Umbilical cord (tissue), 2 donors: ENCODE data around the gene ANKLE2. TPM values are rescaled to one million over a fixed set of nuclear protein-coding genes. Genes with fewer than 3 reads are reported as not detected.
"Not testable (repeated sequence)": the region's sequence is repeated elsewhere in the genome, so short reads cannot be mapped to it uniquely, and the experiment has no call there.

Experiments used
- DNase-seq: peaks from one replicate; pipeline ENCODE4 v3.0.0-alpha.2; 2015; ENCODE audit warnings: low spot score
- total RNA-seq: library from RNA; depleted of rRNA; stranded (reverse); fragments of >200 nt; gene quantifications from one replicate; pipeline ENCODE4 v1.2.3, GENCODE V29; 2014; ENCODE audit warnings: low replicate concordance; ENCODE audit not compliant: insufficient read depth

ANKLE2 gene
- total RNA-seq: 38.0 TPM

GRCh38 chr12:132761032-132761920 is at the start of gene ANKLE2:
Gene ANKLE2 (minus strand): TSS chr12:132761832. CDS start chr12:132761798, 34 bp downstream.
- DNase-seq: peak; percentile 30

GRCh38 chr12:132809391-132809790 is 47.8 kb upstream of the ANKLE2 start:
- DNase-seq: not testable (repeated sequence)

GRCh38 chr12:132807295-132808092 is 45.9 kb upstream of the ANKLE2 start:
- DNase-seq: no peak

GRCh38 chr12:132806857-132807256 is 45.2 kb upstream of the ANKLE2 start:
- no peak for DNase-seq

GRCh38 chr12:132804426-132804861 is 42.8 kb upstream of the ANKLE2 start:
- no peak for DNase-seq

GRCh38 chr12:132803888-132804287 is 42.3 kb upstream of the ANKLE2 start:
- DNase-seq: no peak

GRCh38 chr12:132803125-132803524 is 41.5 kb upstream of the ANKLE2 start:
- no peak for DNase-seq

- DNase-seq: no peak
Measured at GRCh38 chr12:132801741-132802140, 40.1 kb upstream of the ANKLE2 start.

- no peak for DNase-seq
Measured at GRCh38 chr12:132798836-132799235, 37.2 kb upstream of the ANKLE2 start.

- no peak for DNase-seq
Measured at GRCh38 chr12:132797820-132798570, 36.4 kb upstream of the ANKLE2 start.

- no peak for DNase-seq
Measured at GRCh38 chr12:132795847-132796246, 34.2 kb upstream of the ANKLE2 start.

GRCh38 chr12:132791940-132792339 is 30.3 kb upstream of the ANKLE2 start:
- DNase-seq: not testable (repeated sequence)

GRCh38 chr12:132789099-132789471 is 27.5 kb upstream of the ANKLE2 start:
- no peak for DNase-seq

- DNase-seq: no peak
Measured at GRCh38 chr12:132788375-132789098, 26.9 kb upstream of the ANKLE2 start.

GRCh38 chr12:132787877-132788276 is 26.2 kb upstream of the ANKLE2 start:
- DNase-seq: no peak

GRCh38 chr12:132786192-132786591 is 24.6 kb upstream of the ANKLE2 start:
- no peak for DNase-seq

- DNase-seq: no peak
Measured at GRCh38 chr12:132784580-132784979, 22.9 kb upstream of the ANKLE2 start.

GRCh38 chr12:132783917-132784531 is 22.4 kb upstream of the ANKLE2 start:
- no peak for DNase-seq

- DNase-seq: no peak
Measured at GRCh38 chr12:132781938-132782337, 20.3 kb upstream of the ANKLE2 start.

- no peak for DNase-seq
Measured at GRCh38 chr12:132779781-132780353, 18.2 kb upstream of the ANKLE2 start.
